ENCODE results near the gene GCLC.

Gene GCLC

DNA sequence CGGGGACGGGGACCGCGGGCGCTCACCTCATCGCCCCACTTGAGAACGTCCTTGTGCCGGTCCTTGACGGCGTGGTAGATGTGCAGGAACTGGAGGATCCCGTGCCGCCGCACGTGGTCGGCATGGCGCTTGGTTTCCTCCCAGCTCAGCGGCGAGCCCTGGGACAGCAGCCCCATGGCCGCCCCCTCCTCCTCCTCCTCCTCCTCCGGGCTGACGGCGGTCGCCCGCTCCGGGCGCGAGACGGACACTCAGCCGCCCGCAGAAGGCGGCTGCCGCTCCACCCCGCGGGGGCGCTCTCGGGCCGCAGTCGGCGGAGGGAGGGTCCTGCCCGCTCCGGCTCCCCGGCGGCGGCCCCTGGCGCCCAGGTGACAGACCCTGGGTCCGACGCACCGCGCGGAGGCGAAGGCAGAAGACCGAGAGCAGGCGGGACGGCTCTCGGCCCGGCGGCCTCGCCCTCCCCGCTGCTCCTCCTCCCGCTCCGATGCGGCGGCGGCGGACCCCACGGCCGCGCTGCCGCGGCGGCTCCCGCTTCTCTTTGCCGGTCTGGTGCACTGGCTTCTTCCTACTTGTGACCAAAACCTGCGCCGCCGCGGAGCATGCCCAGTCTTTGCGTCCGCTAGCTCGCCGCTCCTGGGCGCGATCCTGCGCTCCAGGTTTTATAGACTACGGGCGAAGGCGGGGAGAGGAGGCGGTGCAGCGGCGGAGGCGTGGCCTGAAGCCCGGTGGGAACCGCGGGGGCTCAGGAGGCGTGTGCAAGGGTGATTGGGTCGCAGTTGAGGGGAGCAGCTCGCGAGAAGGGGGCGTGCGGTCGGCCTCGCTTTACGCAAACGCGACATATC, at the start of gene GCLC:
GCLC (minus strand) TSS at position 632 of the 839 bp plus-strand sequence; CDS start at position 176, 456 bp downstream.
- DNase-seq: peak; percentile 94
- H3K4me3 Mint-ChIP-seq: peak within 1 kb of the TSS; percentile 85
- H3K9me3 Mint-ChIP-seq: peaks cover 2% of the 10 kb centered on the region
- H3K4me1 Mint-ChIP-seq (ENCODE audit: low read depth): peaks cover 67% of the 10 kb centered on the region
- no peaks in the 10 kb centered on the region for H3K27me3 Mint-ChIP-seq
- peaks cover 17% of the 10 kb centered on the region for H3K36me3 Mint-ChIP-seq (ENCODE audit: low read depth)
- H3K27ac Mint-ChIP-seq: peak within 1 kb of the TSS; percentile 90

DNA sequence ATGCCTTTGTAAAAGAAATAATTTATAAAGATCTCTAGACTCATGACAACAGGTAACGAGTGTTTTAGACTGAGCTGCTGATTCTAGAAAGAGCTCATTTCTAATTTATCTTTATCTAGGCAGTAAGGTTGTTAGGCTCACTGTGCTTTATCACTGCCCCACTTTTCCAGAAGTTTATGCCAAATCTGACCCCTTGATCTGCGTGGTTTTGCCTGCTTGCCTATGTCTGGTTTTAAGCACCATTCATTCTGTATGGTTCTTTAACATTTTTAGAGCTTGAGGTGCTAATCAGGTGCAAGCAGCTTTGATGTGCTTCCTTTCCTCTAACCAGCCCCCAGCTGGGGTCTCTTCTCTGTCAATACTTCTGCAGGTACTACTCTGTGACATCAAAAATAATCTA, 49.7 kb upstream of the GCLC start:
- Mint-ChIP-seq H3K4me1 (ENCODE audit: low read depth) (peaks cover 15% of the 10 kb centered on the region), H3K36me3 (ENCODE audit: low read depth) (no peaks in the 10 kb centered on the region), H3K27ac (no peak overlapping the region), H3K27me3 (peaks cover 3% of the 10 kb centered on the region), H3K4me3 (no peak overlapping the region), H3K9me3 (peaks cover 4% of the 10 kb centered on the region)
- DNase-seq: no peak

DNA sequence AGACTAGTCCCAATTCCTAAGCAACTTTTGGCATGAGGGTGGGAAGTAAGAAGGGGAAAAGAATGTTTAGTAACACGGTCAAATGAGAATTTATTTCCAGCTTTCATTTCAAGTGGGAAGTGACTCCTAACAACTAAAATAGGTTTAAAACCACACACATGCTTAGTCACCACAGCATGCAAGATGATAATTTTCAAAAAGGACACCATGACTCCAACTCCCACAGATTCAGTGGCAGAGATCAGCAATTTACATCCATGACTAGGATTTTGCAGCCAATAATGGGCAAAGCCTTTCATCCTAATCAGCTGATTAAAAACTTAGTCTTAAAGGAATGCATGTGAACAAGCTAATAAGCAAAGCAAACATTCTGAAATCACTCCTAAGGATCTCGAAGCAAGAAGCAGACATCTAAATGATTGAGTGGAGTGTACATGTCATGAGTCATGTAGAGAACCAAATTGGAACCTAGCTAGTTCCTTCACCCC, 48.1 kb upstream of the GCLC start:
- DNase-seq: no peak
- peaks cover 3% of the 10 kb centered on the region for H3K27me3 Mint-ChIP-seq

DNA sequence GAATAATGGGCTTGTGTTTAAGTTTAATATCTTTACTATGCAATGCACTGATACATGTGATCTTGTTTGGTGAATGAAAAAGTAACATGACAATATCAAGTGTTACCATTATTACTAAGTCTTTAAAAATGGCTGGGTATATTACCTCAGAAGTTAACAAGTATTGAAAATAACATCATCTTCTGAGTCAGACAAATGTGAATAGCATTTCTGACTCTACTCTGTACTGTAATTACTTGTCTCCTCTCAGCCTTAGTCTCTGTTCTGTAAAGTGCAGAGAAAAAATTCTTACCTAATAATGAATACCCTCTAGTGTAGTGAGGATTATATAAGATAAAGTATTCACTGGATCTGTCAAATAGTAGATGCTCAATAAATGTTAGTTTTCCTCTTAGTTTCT, 47.0 kb upstream of the GCLC start:
- Mint-ChIP-seq H3K4me3 (no peak overlapping the region), H3K27me3 (peaks cover 3% of the 10 kb centered on the region)

More for the DNA sequence above, 48.1 kb upstream of the GCLC start:
- H3K9me3 Mint-ChIP-seq: peaks cover 4% of the 10 kb centered on the region
- H3K36me3 Mint-ChIP-seq (ENCODE audit: low read depth): no peaks in the 10 kb centered on the region
- no peak overlapping the region for H3K4me3 Mint-ChIP-seq
- peaks cover 18% of the 10 kb centered on the region for H3K4me1 Mint-ChIP-seq (ENCODE audit: low read depth)
- H3K27ac Mint-ChIP-seq: no peak overlapping the region

DNA sequence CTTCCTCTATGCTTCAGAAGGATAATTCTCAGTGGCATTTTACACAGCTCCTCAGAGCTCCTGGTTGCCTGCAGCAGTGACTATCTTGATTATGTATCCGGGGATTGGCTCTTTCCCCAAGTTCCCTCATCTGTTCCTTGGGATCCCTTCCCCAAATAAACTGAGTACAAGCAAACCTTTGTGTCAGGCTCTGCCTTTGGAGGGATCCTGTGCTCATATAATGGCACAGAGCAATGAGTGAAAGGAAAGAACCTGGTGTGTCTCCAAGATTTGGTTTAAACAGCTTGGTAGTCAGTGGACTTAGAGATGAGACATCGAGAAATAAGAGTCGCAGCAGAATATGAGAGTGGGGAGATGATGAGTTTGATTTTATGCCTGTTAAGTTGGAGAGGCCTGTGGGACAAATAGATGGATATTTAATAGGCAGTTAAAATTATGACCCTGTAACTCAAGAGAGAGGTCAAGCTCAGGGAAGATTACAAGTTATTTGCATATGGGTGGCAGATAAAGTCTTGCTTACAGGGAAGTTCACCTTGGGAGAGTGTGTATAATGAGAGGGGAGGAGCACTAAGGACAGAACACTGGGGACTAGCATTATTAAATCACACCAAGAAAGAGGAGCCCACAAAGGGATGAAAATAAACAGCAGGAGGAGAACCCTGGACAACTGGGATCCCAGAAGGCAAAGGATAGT, 44.1 kb upstream of the GCLC start:
- Mint-ChIP-seq H3K4me1 (ENCODE audit: low read depth) (peaks cover 32% of the 10 kb centered on the region), H3K27ac (no peak overlapping the region), H3K27me3 (peaks cover 2% of the 10 kb centered on the region), H3K9me3 (no peaks in the 10 kb centered on the region), H3K36me3 (ENCODE audit: low read depth) (no peaks in the 10 kb centered on the region), H3K4me3 (no peak overlapping the region)
- no peak for DNase-seq

More for the DNA sequence above, 47.0 kb upstream of the GCLC start:
- H3K9me3 Mint-ChIP-seq: peaks cover under 1% of the 10 kb centered on the region
- H3K4me1 Mint-ChIP-seq (ENCODE audit: low read depth): peaks cover 24% of the 10 kb centered on the region
- H3K27ac Mint-ChIP-seq: no peak overlapping the region
- no peaks in the 10 kb centered on the region for H3K36me3 Mint-ChIP-seq (ENCODE audit: low read depth)
- DNase-seq: no peak

DNA sequence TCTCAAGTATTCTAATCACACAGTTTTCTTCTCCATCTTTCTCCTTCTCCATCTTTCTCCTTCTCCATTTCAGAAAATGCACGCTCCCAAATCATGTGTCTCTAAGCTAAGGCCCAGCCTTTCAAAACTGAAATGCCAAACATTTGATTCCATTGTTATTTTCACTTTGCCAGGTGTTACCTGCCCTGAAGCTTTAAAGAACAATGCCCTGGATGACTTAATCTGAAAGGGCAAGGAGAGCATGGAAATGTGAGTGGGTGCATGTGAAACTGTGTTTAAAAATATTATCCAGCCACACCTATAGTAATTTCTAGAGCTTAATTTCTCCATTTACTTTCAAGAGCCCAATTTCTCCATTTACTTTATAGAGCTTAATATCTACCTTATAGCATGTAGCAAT, 42.4 kb upstream of the GCLC start:
- H3K27ac Mint-ChIP-seq: peak overlapping the region; percentile 2
- H3K4me1 Mint-ChIP-seq (ENCODE audit: low read depth): peaks cover 31% of the 10 kb centered on the region
- no peaks in the 10 kb centered on the region for H3K36me3 Mint-ChIP-seq (ENCODE audit: low read depth)
- H3K9me3 Mint-ChIP-seq: no peaks in the 10 kb centered on the region
- H3K4me3 Mint-ChIP-seq: no peak overlapping the region
- H3K27me3 Mint-ChIP-seq: no peaks in the 10 kb centered on the region
- DNase-seq: no peak

DNA sequence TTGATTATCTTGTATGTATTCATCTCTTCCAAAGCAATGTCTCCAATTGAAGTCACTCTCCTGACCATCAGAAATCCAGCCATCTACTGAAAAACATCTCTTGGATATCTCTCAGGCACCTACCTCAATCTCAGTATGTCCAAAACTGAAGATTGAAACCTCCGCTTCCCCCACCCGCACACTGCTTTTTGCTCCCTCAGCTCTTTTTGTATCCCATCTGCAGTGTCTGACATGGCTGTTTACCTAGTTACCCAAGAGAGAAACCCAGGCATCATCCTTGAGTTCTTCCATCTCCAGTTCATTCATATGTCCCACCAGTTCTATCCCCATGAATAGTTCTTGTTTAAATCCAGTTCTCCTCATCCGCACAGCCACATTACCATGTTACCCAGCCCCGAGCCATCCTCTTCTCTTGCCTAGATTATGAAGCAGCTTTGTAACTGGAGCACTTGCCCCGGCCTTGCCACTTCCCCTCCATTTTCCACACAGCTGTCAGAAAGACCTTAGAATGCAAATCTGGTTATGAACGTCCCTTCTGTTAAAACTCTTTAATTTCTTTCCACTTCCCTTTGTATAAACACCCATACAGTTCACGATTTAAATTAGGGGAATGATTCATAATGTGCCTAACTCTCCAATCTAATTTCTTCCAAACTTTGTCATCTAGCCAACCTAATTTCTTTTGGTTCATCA, 40.5 kb upstream of the GCLC start:
- H3K27ac Mint-ChIP-seq: no peak overlapping the region
- DNase-seq: no peak
- H3K27me3 Mint-ChIP-seq: no peaks in the 10 kb centered on the region
- H3K36me3 Mint-ChIP-seq (ENCODE audit: low read depth): no peaks in the 10 kb centered on the region
- H3K4me1 Mint-ChIP-seq (ENCODE audit: low read depth): peaks cover 40% of the 10 kb centered on the region
- no peaks in the 10 kb centered on the region for H3K9me3 Mint-ChIP-seq
- no peak overlapping the region for H3K4me3 Mint-ChIP-seq

DNA sequence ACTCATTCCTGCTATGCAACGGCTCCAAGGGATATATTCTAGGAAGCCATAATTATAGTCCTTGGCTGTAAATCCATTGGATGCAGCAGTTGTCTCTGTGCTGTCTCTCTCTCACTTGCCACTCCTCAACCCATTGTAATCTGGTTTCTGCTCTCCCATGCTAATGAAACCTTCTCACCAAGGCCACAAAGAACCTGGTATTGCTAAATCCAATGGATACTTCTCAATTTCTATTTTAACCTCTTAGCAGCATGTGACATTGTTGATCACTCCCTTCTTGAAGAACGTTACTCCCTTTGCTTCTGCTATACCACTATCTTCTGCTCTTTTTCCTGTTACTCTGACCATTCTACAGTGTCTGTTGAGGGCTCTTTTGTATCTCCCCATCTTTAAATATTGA, 39.8 kb upstream of the GCLC start:
- Mint-ChIP-seq H3K27me3 (no peaks in the 10 kb centered on the region), H3K4me3 (no peak overlapping the region), H3K9me3 (no peaks in the 10 kb centered on the region), H3K27ac (no peak overlapping the region), H3K36me3 (ENCODE audit: low read depth) (no peaks in the 10 kb centered on the region), H3K4me1 (ENCODE audit: low read depth) (peaks cover 44% of the 10 kb centered on the region)
- DNase-seq: no peak

DNA sequence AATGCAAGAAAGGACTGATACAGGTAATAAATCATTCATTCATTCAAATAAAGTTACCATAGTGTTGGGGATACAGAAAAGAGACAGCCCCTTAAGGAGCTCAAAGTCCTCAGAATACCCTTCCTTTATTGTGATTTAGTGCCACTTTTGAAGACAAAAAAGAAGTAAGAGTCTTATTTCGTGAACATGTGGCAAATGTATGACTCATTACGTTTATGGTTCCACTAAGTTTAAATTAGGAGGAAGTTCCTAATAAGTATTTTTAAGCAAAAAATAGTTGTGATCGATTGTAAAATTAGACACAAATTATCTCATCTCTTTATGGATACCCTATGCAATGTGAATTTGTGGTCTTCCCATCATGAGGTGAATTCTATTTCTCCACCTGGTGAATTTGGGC, 38.5 kb upstream of the GCLC start:
- Mint-ChIP-seq H3K27me3 (no peaks in the 10 kb centered on the region), H3K9me3 (peaks cover 4% of the 10 kb centered on the region), H3K27ac (no peak overlapping the region), H3K4me3 (no peak overlapping the region), H3K4me1 (ENCODE audit: low read depth) (peaks cover 51% of the 10 kb centered on the region), H3K36me3 (ENCODE audit: low read depth) (no peaks in the 10 kb centered on the region)
- DNase-seq: no peak

DNA sequence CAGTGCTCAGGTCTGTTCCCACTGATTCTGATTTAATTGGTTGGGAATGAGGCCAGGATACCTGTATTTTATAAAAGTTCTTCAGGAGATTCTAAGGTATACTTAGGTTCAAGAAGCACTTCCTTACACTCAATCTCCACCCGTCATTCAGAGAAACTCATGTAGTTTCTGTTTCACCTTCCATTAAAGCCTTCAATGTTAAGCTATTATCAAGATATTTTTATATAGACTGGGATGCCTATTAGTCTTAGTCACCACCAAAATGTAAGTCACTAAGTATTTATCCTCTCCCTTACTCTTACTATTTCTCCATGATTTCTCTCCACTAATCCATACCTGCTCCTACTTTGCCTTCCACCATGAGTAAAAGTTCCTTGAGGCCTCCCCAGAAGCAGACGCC, 38.1 kb upstream of the GCLC start:
- no peak overlapping the region for H3K4me3 Mint-ChIP-seq

DNA sequence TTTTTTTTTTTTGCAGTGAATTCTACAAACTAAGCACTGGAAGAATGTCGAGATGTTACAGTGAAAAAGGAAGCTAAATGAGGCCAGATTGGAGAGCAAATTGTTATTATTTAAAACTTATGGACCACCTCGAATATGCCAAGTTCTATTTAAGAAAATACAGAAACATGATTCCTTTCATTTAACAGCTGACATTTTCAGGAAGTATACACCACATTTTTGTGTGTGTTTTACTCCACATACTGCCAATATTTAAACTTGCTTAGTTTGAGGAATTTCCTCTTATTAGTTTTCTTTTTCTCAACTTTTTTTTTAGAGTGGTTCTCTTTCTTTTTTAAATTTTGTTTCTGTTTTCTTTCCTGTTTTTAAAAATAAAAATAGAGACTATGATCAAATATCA, 37.0 kb upstream of the GCLC start:
- H3K27me3 Mint-ChIP-seq: no peaks in the 10 kb centered on the region
- no peak for DNase-seq
- H3K9me3 Mint-ChIP-seq: peaks cover 4% of the 10 kb centered on the region
- no peak overlapping the region for H3K4me3 Mint-ChIP-seq
- H3K36me3 Mint-ChIP-seq (ENCODE audit: low read depth): no peaks in the 10 kb centered on the region
- H3K4me1 Mint-ChIP-seq (ENCODE audit: low read depth): peaks cover 43% of the 10 kb centered on the region
- no peak overlapping the region for H3K27ac Mint-ChIP-seq

More for the DNA sequence above, 38.1 kb upstream of the GCLC start:
- H3K27me3 Mint-ChIP-seq: no peaks in the 10 kb centered on the region
- peaks cover 49% of the 10 kb centered on the region for H3K4me1 Mint-ChIP-seq (ENCODE audit: low read depth)
- no peak overlapping the region for H3K27ac Mint-ChIP-seq
- H3K36me3 Mint-ChIP-seq (ENCODE audit: low read depth): no peaks in the 10 kb centered on the region
- peaks cover 4% of the 10 kb centered on the region for H3K9me3 Mint-ChIP-seq
- no peak for DNase-seq

DNA sequence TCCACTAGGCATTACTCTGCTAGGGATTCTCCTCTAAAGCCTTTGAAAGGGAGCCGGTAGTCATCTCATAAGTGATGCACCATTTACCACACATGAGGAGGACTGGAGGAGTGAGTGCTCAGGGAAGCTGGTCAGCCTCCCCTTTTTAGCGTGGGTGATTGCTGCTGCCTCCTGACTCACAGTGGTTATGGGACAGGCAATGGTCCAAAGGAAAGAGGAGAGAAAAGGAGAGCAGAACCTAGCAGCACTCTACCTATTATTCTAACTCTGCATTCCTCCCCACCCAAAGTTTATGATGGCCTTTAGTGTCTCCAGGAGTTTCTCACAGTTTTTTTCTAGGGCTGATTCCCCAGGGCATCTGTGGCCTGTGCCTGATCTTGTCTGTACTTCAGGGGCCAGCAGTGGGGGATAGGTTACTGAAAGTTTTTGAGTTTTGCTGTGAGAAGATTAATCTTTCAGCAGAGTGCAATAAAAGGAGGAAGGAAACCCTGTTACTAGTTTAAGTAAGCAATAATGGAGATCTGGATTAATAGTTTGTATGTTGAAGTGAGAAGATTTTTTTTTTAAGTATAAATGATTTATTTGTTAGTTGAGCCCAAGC, 36.4 kb upstream of the GCLC start:
- no peak overlapping the region for H3K27ac Mint-ChIP-seq
- peaks cover 43% of the 10 kb centered on the region for H3K4me1 Mint-ChIP-seq (ENCODE audit: low read depth)
- no peak overlapping the region for H3K4me3 Mint-ChIP-seq
- DNase-seq: no peak
- H3K9me3 Mint-ChIP-seq: peaks cover 4% of the 10 kb centered on the region
- no peaks in the 10 kb centered on the region for H3K36me3 Mint-ChIP-seq (ENCODE audit: low read depth)
- H3K27me3 Mint-ChIP-seq: no peaks in the 10 kb centered on the region

DNA sequence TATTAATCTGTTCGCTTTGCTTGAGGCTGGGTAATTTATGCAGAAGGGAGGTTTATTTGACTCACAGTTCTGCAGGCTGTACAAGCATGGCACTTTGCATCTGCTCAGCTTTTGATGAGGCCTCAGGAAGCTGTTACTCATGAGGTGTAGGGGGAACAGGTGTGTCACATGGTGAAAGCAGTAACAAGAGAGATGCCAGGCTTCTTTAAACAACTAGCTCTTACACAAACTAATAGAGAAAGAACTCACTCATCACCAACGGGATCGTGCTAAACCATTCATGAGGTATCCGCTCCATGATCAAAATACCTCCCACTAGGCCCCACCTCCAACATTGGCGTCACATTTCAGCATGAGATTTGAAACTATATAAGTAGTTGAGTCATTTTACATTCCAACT, 34.4 kb upstream of the GCLC start:
- Mint-ChIP-seq H3K4me1 (ENCODE audit: low read depth) (peaks cover 35% of the 10 kb centered on the region), H3K27ac (peak overlapping the region; percentile 81), H3K9me3 (peaks cover 4% of the 10 kb centered on the region), H3K36me3 (ENCODE audit: low read depth) (no peaks in the 10 kb centered on the region), H3K27me3 (no peaks in the 10 kb centered on the region), H3K4me3 (no peak overlapping the region)
- peak; percentile 42 for DNase-seq

DNA sequence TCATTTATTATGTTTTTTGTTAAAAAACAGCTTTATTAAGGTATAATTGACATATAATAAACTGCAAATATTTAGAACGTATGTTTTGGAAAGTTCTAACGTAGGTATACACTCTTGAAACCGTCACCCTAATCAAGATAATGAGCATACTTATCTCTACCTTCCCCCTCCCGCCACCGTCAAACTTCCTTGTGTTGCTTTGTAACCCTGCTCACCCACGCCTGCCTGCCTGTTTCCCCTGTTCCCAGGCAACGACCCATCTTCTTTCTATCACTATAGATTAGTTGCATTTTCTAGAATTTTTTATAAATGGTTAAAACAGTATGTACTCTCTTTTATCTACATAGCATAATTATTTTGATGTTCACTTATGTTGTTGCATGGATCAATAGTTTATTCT, 33.5 kb upstream of the GCLC start:
- peaks cover 35% of the 10 kb centered on the region for H3K4me1 Mint-ChIP-seq (ENCODE audit: low read depth)
- H3K36me3 Mint-ChIP-seq (ENCODE audit: low read depth): no peaks in the 10 kb centered on the region
- no peaks in the 10 kb centered on the region for H3K27me3 Mint-ChIP-seq
- H3K9me3 Mint-ChIP-seq: peaks cover 4% of the 10 kb centered on the region
- H3K27ac Mint-ChIP-seq: no peak overlapping the region
- H3K4me3 Mint-ChIP-seq: no peak overlapping the region
- no peak for DNase-seq

Measured in activated T-cell treated with anti-CD3 and anti-CD28 coated beads, Interleukin-2, amount 50 U/mL, for 24 hours (primary cell).